ENCODE results near the gene MATR3.

DNA sequence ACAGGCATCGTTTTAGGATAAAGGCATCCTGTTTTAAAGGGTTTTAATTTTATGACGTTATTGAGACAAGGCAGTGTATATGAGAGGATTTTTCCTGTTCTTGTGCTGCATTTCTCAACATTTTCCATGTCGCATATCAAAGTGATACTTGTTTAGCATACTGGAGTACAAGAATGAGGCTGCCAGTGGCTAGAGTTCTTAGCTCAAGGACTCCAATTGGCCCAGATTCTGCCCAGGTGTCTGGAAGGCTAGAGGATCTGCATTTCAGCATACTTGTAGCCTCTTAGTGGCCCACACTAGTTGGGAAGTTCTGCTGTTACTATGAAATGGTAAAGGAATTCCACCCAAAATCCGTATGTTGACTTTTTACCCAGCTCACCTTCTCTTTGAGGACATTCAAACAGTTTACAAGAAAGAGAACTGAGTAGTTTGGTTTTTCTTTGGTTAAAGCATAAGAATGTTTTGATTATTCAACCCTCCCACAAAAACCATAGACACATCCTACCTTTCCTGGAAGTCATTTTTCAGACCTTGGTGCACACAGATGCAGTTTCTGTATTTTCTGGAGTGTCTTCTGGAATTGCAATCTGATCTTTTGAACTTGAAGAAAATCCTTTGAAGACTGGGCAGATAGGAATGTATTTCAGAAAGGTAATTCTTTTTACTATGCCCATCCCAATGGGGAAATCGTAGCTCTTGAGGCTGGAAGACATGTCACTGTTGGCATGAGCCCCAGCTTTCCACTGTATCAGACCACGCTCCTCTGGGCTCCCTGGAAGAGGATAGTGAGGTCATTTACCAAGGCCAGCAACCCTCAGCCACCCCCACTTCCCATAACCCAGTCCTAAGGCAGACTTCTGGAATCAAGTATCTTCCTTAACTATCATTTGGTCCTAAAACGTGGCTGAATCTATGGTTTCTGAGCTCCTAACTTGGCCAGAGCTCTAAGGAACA lies 78.2 kb downstream of the MATR3 start:
- no peak for TF ChIP-seq POLR2A (IDR thresholded peaks at IDR 0.05; ENCODE audit: low read depth, low read length)
- TF ChIP-seq TAF1 (IDR thresholded peaks at IDR 0.05; ENCODE audit: borderline replicate concordance, low read depth, low read length) = no peak
- TF ChIP-seq POLR2AphosphoS5 (IDR thresholded peaks at IDR 0.05; ENCODE audit: low read depth, low read length) = no peak

Data from GM12892 (cell line).